HG03045 (cell line): ENCODE results near the gene KRTAP4-16.
"Not testable (repeated sequence)": the region's sequence is repeated elsewhere in the genome, so short reads cannot be mapped to it uniquely, and the experiment has no call there.

Experiments
- ATAC-seq: cut with Tn5 transposase; IDR thresholded peaks from one replicate; pipeline ENCODE4 v1.9.1; 2021; ENCODE audit warnings: mild to moderate bottlenecking, moderate library complexity; ENCODE audit not compliant: unreplicated experiment

Gene KRTAP4-16

DNA sequence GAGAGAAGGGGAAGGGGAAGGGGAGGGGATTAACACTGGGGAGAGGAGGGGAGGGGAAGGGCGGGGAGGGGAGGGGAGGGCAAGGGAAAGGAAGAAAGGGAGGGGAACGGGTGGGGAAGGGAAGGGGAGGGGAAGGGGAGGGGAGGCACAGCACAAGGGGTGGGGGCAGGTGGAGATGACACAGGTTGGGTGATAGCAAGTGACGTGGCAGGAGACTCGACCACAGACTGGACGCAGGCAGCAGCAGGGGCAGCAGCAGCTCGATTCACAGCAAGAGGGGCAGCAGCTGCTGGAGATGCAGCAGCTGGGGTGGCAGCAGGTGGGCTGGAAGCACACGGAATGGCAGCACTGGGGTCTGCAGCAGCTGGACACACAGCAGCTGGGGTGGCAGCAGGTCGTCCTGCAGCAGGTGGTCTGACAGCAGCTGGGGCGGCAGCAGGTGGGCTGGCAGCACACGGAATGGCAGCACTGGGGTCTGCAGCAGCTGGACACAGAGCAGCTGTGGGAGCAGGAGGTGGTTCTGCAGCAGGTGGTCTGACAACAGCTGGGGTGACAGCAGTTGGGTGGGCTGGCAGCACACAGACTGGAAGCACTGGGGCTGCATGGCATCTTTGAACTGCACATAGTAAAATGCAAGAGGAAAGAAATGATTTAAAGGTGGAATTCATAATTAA is at the start of gene KRTAP4-16:
KRTAP4-16 (minus strand) TSS at position 624 of the 674 bp plus-strand sequence; CDS start at position 624, 0 bp downstream.
- no peak for ATAC-seq

DNA sequence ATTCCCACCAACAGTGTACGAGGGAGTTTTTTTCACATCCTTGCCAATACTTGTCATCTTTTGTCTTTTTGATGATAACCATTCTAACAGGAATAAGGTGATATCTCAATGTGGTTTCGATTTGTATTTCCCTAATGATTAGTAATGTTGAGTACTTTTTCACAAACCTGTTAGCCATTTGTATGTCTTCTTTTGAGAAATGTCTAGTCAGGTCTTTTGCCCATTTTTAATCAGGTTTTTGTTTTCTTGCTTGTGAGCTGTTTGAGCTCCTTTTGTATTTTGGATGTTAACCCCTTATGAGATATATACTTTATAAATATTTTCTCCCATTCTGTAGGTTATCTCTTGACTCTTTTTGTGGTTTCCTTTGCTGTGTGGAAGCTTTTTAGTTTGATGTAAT is 49.5 kb upstream of the KRTAP4-16 start:
- no peak for ATAC-seq

DNA sequence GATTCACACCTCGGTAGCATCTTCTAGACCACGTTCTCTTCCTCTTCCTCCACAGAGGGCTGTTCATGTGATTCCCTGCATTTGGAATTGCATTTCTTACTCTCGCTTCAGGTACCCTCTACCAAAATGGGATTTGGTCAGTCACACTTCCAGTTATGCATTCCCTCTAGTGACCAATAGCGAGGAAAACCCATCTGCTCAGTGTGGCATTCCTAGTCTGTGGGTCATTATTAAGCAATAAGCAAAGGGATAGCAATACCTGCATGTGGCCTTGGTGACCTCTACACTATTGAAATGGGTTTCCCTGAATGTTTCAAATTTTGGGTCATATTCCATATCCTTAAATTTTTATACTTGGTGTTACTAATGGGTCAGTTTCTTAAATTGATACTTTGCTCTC is 48.0 kb upstream of the KRTAP4-16 start:
- ATAC-seq: no peak

DNA sequence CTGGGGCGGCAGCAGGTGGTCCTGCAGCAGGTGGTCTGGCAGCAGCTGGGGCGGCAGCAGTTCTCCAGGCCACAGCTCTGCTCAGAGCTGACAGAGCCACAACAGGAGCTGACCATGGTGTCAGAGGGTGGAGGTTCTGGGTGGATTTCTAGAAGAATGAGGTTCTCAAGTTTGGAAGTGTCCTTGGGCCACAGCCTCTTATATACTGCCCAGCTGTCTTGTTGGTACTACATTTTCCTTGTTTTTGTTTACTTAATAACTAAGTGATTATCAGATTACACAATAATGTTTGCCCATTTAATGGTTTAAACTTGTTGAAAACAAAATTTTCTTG is 47.6 kb upstream of the KRTAP4-16 start, which contains the start of gene KRTAP4-5:
KRTAP4-5 (minus strand) TSS at position 174 of the 334 bp plus-strand sequence; CDS start at position 116, 58 bp downstream.
- no peak for ATAC-seq

DNA sequence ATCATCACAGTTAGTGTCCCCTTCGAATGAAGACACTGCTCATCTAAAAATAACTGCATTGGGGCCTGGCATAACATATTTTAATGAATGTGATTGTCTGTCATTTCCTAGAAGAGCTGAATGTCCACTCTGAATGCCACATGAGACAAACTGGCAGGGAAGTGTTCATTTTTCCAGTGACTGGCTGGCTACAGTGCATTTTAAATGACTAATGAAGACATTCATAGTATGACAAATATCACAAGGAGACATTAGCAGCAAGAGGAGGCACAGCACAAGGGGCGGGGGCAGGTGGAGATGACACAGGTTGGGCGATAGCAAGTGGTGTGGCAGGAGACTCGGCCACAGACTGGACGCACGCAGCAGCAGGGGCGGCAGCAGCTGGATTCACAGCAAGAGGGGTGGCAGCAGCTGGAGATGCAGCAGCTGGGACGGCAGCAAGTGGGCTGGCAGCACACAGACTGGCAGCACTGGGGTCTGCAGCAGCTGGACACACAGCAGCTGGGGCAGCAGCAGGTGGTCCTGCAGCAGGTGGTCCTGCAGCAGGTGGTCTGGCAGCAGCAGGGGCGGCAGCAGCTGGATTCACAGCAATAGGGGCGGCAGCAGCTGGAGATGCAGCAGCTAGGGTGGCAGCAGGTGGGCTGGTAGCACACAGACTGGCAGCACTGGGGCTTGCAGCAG is 47.1 kb upstream of the KRTAP4-16 start:
- ATAC-seq: not testable (repeated sequence)

DNA sequence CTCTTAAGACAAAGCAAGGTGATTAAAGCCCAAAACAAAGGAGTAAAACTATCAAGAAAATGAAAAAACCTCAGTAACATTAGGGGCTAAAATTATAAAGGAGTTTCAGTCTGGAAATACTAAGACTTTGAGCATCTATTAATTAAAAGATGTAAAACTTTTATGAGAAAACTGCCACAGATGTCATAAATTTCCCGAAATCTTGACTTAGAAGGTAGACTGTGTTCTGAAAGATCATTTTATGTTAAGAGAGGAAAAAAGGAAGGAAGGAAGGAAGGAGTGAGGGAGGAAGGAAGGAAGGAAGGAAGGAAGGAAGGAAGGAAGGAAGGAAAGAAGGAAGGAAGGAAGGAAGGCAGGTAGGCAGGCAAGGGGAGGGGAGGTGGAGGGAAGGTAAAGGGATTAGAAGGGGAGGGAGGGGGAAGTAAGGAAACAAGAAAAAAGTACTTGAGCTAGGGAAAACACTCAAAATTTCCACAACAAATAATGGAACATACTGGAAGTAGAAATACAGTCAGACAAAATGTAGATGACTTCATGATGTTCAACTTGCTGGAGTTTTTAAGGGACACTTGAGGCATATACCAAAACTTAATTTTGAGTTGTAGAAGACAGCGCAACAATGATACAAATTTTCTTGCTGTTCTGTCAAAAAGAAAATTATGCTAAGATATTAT is 45.7 kb upstream of the KRTAP4-16 start:
- no peak for ATAC-seq

DNA sequence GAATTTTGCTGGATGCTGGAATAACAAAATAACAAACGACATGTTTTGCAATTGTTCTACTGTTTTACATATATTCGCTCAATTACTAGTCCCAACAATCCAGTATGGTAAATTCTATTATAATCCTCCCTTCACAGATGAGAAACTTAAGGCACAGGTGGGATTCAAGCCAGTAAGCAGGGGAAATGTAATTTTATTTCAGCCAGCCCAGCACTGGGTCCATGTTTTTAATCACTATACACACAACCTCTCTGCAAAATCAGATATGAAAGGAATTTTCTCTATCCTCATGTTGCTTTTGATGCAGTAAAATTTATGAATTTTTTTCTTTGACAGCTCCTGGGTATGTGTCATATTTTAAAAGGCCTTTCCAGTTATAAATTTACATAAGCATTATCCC is 43.3 kb upstream of the KRTAP4-16 start:
- no peak for ATAC-seq

DNA sequence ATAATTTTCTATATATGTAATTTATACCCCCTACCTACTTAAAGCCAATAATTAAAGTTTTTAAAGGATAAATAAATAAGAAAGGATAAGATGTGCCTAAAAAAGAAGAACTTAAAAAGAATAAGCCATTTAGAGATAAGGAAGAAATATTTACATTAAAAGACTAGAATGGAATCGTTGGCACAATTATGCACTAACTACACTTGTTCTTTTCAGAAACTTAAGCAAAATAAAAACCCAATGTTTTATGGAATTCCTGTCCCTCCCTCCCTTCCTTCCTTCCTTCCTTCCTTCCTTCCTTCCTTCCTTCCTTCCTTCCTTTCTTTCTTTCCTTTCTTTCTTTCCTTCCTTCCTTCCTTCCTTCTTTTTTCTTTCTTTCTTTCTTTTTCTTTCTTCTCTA is 42.8 kb upstream of the KRTAP4-16 start:
- ATAC-seq: no peak

DNA sequence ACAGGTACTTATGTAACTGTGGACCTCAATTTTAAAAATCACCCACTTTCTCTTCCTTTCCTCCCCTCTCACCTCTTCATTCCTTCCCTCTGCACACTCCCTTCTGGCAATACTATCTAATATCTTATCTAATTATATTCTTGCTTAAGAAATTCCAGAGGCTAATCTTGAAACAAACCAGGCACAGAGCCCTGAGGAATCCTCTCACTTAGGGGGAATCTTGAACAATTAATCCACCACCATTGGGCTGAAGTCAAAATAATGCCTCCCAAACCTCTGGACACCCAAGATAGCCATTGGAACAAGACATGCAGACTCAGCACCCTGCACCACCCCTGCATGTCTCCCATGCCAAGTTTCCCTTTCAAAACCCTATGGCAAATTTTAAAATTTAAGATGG is 39.4 kb upstream of the KRTAP4-16 start:
- ATAC-seq: no peak

DNA sequence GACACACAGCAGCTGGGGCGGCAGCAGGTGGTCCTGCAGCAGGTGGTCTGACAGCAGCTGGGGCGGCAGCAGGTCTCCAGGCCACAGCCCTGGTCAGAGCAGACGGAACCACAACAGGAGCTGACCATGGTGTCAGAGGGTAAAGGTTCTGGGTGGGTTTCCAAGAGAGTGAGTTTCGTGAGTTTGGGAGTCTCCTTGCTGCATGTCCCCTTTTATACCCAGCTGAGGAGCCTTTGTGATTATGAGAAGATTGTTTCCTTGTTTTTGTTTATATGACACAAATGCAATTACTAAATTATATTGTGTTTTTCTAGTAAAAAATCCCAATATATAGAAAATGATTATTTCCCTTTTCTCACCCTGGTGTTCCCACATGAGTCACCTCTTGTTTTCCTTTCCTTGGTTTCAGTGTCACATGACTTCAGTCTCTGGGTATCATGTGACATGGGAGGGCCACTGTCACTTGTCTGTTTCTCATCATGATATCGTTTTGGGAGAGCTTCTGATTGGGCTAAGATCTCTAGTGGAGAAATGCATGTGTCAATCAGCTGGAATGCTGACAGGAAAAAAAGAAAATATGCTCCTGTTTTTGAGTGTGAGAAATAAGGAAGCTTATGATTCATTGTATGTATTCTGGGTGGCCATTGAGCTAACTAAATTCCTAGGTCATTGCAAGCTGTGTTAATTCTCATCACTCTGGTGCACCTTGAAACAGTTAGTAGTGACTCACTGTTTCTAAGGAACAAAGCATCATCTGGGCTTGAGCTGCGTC is 38.5 kb upstream of the KRTAP4-16 start, which contains the start of gene KRTAP4-6:
KRTAP4-6 (minus strand) TSS at position 185 of the 772 bp plus-strand sequence; CDS start at position 128, 57 bp downstream.
- no peak for ATAC-seq

DNA sequence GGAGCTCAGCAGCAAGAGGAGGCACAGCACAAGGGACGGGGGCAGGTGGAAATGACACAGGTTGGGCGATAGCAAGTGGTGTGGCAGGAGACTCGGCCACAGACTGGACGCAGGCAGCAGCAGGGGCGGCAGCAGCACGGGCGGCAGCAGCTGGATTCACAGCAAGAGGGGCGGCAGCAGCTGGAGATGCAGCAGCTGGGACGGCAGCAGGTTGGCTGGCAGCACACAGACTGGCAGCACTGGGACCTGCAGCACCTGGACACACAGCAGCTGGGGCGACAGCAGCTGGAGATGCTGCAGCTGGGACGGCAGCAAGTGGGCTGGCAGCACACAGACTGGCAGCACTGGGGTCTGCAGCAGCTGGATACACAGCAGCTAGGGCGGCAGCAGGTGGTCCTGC is 37.9 kb upstream of the KRTAP4-16 start:
- ATAC-seq: not testable (repeated sequence)

DNA sequence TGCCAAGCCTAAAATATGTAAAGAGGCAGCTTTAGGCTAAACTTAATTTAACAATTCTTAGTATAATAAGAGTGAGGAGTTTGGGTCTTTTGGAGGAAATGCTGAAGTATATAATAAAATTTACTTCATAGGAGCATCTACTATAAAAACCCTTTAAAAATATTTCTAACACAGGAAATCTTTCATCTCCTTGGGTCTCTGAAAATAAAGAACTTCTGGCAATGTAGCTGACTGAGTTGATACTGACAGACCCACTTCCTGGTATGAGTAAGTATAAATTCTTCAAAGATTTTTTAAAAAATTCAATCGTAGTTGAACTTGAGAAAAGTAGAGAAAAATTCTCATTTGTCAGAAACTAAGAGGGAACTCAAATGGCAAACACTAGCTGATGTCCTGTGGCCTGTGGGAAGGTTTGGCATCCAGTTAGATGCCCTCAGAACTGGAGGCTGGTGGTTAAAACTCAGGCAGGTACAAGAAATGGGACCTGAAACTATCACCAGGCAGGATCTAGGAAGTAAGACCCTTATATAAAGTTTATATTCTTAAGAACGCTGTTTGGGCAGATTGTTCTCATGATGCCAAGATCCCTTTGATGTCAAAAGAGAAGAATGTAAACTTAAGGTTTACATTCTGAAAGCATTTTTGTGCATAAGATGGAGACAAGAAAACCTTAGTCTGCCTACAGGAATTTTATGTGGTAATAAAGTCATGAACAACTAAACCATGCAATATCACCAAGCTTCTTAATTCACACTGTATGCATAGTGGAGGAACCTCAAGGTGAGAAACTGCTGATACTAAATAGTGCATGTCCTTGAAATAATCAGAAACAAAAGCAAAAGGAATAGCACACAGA is 32.1 kb upstream of the KRTAP4-16 start:
- no peak for ATAC-seq

DNA sequence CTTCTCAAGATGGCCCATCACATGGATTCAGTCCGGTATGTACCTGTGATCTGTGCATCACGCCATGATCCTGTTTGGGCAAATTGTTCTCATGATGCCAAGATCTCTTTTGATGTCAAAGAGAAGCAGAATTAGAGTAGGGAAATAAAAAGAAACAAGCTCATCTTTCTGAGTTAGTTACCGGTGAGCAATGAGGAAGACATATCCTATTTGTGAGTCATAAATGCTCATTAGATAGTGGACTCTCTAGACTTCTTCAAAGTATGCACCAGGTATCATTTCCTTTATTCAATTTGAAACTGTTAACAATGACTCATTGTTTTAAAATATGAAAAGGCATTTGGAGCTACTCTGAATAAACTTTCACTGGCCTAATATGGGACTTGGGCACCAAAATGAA is 30.0 kb upstream of the KRTAP4-16 start:
- no peak for ATAC-seq

DNA sequence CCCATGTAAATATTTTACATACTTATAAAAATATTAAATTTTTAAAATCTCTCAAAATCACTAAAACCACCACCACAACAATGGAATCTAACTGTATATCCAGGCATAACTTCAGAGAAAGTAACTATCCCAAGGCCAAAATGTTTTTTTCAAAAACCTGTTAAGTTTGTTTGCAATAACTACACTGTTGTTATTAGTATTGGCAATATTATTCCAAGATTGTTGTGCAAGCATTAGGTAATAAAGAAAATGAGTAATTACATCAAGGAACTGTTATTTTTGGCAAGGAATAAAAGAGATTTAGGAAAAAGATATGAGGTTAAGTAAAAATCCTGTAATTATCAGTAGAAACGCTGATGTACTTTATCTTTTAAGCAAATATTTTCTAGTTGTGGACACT is 25.4 kb upstream of the KRTAP4-16 start:
- ATAC-seq: no peak

DNA sequence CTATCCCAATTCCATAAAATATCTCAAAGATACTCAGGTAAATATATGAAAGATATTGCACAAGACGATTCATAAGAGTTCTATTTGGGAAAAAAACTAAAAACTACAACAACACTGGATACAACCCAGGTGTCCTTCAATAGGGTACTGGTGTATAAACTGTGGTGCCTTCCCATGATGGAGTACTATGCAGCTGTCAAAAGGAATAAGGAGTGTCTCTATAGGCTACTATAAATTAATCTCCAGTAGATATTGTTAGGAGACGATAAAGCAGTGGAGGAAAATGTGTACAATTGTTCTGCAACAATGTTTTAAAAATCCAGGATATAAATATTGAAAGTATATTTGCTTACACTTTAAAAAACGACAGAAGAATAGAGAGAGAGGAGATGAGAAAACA is 24.4 kb upstream of the KRTAP4-16 start:
- no peak for ATAC-seq

DNA sequence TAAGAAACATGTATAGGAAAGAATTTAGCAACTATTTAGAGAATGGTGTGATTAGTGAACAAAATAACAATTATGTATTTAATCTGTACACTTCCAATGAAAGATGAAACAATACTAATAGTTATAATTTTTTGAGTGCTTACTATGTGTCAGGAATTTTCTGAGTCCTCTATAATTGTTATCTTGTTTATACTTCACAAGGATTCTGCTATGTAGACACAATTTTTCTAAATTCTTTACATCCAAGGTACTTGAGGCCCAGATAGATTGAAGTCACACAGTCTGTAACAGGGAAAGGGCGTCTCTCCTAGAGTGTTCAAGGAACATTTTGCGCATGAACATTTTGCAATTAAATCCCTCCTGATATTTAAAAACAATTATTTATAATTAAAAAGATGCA is 23.1 kb upstream of the KRTAP4-16 start:
- no peak for ATAC-seq

DNA sequence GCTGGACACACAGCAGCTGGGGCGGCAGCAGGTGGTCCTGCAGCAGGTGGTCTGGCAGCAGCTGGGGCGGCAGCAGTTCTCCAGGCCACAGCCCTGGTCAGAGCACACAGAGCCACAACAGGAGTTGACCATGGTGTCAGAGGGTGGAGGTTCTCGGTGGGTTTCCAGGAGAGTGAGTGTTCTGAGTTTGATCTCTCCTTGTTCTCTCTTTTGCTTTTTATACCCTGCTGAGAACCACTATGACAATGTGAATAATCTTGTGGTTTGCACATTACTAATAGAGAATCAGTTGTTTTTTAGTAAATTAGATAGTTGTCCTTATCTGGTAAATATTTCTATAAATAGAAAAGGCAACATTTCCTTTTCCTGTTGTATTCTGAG is 22.0 kb upstream of the KRTAP4-16 start, which contains the start of gene KRTAP4-12:
KRTAP4-12 (minus strand) TSS at position 192 of the 381 bp plus-strand sequence; CDS start at position 132, 60 bp downstream.
- ATAC-seq: not testable (repeated sequence)

DNA sequence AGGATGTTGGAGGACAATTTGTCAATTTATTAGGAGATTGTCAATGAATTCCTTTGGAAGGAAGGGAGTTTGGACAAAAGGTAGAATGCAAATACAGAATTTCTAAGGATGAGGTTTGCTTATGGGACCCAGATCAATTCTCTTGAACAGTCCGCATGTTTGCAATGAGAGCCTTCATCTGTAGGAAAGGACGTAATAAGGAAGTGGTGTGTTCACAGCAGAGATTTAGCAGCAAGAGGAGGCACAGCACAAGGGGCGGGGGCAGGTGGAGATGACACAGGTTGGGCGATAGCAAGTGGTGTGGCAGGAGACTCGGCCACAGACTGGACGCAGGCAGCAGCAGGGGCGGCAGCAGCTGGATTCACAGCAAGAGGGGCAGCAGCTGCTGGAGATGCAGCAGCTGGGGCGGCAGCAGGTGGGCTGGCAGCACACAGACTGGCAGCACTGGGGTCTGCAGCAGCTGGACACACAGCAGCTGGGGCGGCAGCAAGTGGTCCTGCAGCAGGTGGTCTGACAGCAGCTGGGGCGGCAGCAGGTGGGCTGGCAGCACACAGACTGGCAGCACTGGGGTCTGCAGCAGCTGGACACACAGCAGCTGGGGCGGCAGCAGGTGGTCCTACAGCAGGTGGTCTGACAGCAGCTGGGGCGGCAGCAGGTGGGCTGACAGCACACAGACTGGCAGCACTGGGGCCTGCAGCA is 21.4 kb upstream of the KRTAP4-16 start:
- not testable (repeated sequence) for ATAC-seq

DNA sequence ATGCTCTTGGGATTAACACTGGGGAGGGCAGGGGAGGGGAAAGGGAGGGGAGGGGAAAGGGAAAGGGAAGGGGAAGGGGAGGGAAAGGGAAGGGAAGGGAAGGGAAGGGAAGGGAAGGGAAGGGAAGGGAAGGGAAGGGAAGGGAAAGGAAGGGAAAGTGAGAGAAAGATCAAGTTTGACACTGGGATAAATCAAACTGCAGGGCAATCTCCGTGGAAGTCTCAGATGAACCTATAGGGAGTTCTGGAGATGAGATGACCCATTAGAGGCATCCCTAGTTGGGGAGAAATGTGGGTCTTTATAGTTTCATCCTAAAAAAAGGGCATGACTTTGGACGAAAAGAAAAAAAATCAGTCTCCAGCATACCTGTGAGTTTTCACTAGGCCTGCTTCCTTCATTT is 19.7 kb upstream of the KRTAP4-16 start:
- no peak for ATAC-seq
